PC-9 (cell line): ENCODE results near the gene PRRX1.

ENCODE experiments used
- CTCF ChIP-seq: fragments of 200-600 bp; sonication (generic); conservative IDR thresholded peaks from 2 replicates; pipeline ENCODE4 v1.6.1; 2017; ENCODE audit warnings: mixed run types, antibody characterized with exemption, mild to moderate bottlenecking, moderate library complexity
- EZH2 ChIP-seq: fragments of 200-600 bp; sonication (generic); IDR thresholded peaks from 2 replicates; pipeline ENCODE4 v1.8.0; 2017; ENCODE audit warnings: antibody characterized with exemption, low read depth

- TF ChIP-seq CTCF: no peak
- TF ChIP-seq EZH2: no peak
These were observed 79.2 kb downstream of the PRRX1 start for GRCh38 chr1:170743083-170743482.
